OCI-LY3 (cell line): Measurements from ENCODE around the gene ZNF326.
A peak's percentile ranks its signal among the peaks of the same experiment; 100 is the strongest.

Experiments
- H2AFZ ChIP-seq: fragments of 200-600, 300-600 bp; shearing (Covaris generic); 2 replicates; pipeline ENCODE4 v1.6.0; 2014; ENCODE audit warnings: antibody characterized with exemption, low read depth, low read length
- H3K27ac ChIP-seq: fragments of 200-600, 300-600 bp; sonication (generic); 2 replicates; pipeline ENCODE4 v1.5.1; 2014; ENCODE audit warnings: mild to moderate bottlenecking, low read length, moderate library complexity, mixed read lengths
- H3K27me3 ChIP-seq: fragments of 200-600, 300-600 bp; sonication (generic); 2 replicates; pipeline ENCODE4 v1.6.1; 2014; ENCODE audit warnings: low read depth, low read length, mixed read lengths
- H3K36me3 ChIP-seq: fragments of 200-600, 300-600 bp; sonication (generic); replicated peaks from 2 replicates; pipeline ENCODE3; 2014; ENCODE audit warnings: low read depth, low read length, mixed read lengths
- H3K4me1 ChIP-seq: fragments of 300-600, 200-600 bp; sonication (generic); 2 replicates; pipeline ENCODE4 v1.6.1; 2014; ENCODE audit warnings: low read length, mixed read lengths
- H3K4me2 ChIP-seq: fragments of 200-600, 300-600 bp; sonication (generic); 2 replicates; pipeline ENCODE4 v1.6.1; 2014; ENCODE audit warnings: low read length, mixed read lengths
- H3K4me3 ChIP-seq: fragments of 300-600, 200-600 bp; sonication (generic); 2 replicates; pipeline ENCODE4 v1.5.1; 2014; ENCODE audit warnings: antibody characterized with exemption, mild to moderate bottlenecking, low read length, moderate library complexity
- H3K79me2 ChIP-seq: fragments of 300-600, 200-600 bp; shearing (Covaris generic); 2 replicates; pipeline ENCODE4 v1.6.1; 2014; ENCODE audit warnings: mild to moderate bottlenecking, low read length, mixed read lengths
- H3K9ac ChIP-seq: fragments of 300-600, 200-600 bp; shearing (Covaris generic); 2 replicates; pipeline ENCODE4 v1.6.0; 2014; ENCODE audit warnings: mild to moderate bottlenecking, low read length, moderate library complexity
- H3K9me3 ChIP-seq: fragments of 200-600, 300-600 bp; shearing (Covaris generic); 2 replicates; pipeline ENCODE4 v1.6.1; 2014; ENCODE audit warnings: low read length, mixed read lengths; ENCODE audit not compliant: insufficient read depth
- H4K20me1 ChIP-seq: fragments of 200-600, 300-600 bp; sonication (generic); 2 replicates; pipeline ENCODE4 v1.6.1; 2016; ENCODE audit warnings: low read length, mixed read lengths; ENCODE audit not compliant: insufficient read depth
- EZH2phosphoT487 ChIP-seq: fragments of 200-600 bp; shearing (Covaris generic); IDR thresholded peaks from 2 replicates; pipeline ENCODE4 v1.6.1; 2018; ENCODE audit warnings: antibody characterized with exemption, mixed run types, low read depth
- TF ChIP-seq, protein P1 (sequence below): fragments of 200-600, 300-600 bp; sonication (generic); IDR thresholded peaks from 2 replicates; pipeline ENCODE4 v1.5.1; 2014; ENCODE audit warnings: antibody characterized with exemption, low read length, low read depth

ZNF326 gene

DNA sequence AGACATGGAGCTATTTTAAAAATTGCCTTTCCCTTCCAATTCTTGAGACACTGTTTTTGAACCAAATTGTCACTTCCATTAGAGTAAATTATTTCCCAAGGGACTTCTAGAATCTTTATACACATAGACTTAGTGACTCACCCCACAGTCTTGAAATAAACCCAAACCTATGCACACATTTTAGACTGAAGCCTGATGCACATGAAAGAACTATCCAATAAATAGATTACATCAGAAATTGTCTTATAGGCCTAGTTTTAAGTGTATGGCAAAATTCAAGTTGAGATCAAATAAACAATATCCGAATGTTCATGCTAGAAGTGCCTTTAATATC, 32.2 kb upstream of the ZNF326 start:
- Histone ChIP-seq H3K4me2 (no peak overlapping the region), H3K27ac (no peak overlapping the region), H3K4me1 (peaks cover 15% of the 10 kb centered on the region), H4K20me1 (no peaks in the 10 kb centered on the region), H3K4me3 (no peak overlapping the region), H3K9ac (no peak overlapping the region), H3K36me3 (no peaks in the 10 kb centered on the region), H2AFZ (no peak overlapping the region), H3K79me2 (no peaks in the 10 kb centered on the region), H3K27me3 (no peaks in the 10 kb centered on the region), H3K9me3 (no peaks in the 10 kb centered on the region)
- TF ChIP-seq, protein P1, sequence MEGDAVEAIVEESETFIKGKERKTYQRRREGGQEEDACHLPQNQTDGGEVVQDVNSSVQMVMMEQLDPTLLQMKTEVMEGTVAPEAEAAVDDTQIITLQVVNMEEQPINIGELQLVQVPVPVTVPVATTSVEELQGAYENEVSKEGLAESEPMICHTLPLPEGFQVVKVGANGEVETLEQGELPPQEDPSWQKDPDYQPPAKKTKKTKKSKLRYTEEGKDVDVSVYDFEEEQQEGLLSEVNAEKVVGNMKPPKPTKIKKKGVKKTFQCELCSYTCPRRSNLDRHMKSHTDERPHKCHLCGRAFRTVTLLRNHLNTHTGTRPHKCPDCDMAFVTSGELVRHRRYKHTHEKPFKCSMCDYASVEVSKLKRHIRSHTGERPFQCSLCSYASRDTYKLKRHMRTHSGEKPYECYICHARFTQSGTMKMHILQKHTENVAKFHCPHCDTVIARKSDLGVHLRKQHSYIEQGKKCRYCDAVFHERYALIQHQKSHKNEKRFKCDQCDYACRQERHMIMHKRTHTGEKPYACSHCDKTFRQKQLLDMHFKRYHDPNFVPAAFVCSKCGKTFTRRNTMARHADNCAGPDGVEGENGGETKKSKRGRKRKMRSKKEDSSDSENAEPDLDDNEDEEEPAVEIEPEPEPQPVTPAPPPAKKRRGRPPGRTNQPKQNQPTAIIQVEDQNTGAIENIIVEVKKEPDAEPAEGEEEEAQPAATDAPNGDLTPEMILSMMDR = no peak
- no peak for TF ChIP-seq EZH2phosphoT487

GRCh38 chr1:89965193-89965768, 29.6 kb upstream of the ZNF326 start:
- TF ChIP-seq EZH2phosphoT487 = no peak
- TF ChIP-seq, protein P1 = no peak
- H3K9me3 ChIP-seq = no peaks in the 10 kb centered on the region
- H3K4me3 ChIP-seq = no peak overlapping the region
- H3K4me1 ChIP-seq = peaks cover 15% of the 10 kb centered on the region
- H3K79me2 ChIP-seq = no peaks in the 10 kb centered on the region
- H4K20me1 ChIP-seq = no peaks in the 10 kb centered on the region
- H3K36me3 ChIP-seq = no peaks in the 10 kb centered on the region
- H3K27me3 ChIP-seq = no peaks in the 10 kb centered on the region
- no peak overlapping the region for H2AFZ ChIP-seq
- H3K27ac ChIP-seq = no peak overlapping the region
- no peak overlapping the region for H3K4me2 ChIP-seq
- no peak overlapping the region for H3K9ac ChIP-seq

DNA sequence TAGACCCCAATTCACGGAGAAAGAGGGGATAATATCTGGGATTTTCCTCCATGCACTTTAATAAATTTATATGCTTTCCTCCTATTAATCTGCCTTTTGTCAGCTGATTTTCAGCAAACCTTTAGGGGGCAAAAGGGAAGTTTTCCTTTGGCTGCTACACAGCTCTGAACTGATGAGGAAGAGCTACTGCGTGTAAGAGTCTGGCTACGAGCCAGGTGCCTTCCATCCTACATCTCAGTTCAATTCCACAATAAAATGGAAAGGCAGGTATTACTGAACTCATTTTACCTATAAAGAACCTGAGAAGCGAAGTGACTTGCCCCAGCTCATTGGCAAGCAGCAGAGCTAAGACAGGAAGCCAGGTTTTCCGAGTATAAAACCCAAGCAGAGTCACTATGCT, 28.3 kb upstream of the ZNF326 start:
- TF ChIP-seq EZH2phosphoT487 = no peak
- TF ChIP-seq, protein P1 = no peak
- no peaks in the 10 kb centered on the region for H3K9me3 ChIP-seq
- H3K4me3 ChIP-seq = peak overlapping the region; percentile 55
- peak overlapping the region; percentile 82 for H2AFZ ChIP-seq
- H3K27me3 ChIP-seq = no peaks in the 10 kb centered on the region
- H3K36me3 ChIP-seq = no peaks in the 10 kb centered on the region
- no peak overlapping the region for H3K27ac ChIP-seq
- no peaks in the 10 kb centered on the region for H4K20me1 ChIP-seq
- H3K79me2 ChIP-seq = no peaks in the 10 kb centered on the region
- peak overlapping the region; percentile 79 for H3K4me2 ChIP-seq
- peaks cover 20% of the 10 kb centered on the region for H3K4me1 ChIP-seq
- no peak overlapping the region; the same call in 1 of the 2 replicates for H3K9ac ChIP-seq

DNA sequence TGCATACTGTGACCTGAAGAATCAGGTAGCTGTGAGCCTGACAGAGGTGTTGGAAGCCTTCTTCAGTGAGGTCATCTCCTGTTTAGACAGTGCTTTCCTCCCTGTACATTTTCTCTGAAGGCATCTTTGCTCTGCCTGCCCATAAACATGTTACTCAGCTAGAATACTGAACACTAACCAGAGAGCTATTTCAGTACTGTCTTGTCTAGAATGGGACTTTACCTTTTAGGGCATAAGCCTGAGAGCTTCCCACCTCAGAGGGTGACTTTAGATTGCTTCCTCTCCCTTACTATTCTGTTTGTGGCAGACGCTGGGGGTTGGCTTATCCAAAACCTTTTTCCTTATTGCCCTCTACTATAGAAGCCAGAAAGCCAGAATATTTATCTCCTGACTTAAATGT, 23.3 kb upstream of the ZNF326 start:
- Histone ChIP-seq H3K36me3 (no peaks in the 10 kb centered on the region), H3K9ac (no peak overlapping the region), H3K4me1 (peaks cover 35% of the 10 kb centered on the region), H3K4me3 (no peak overlapping the region), H3K9me3 (no peaks in the 10 kb centered on the region), H3K27me3 (no peaks in the 10 kb centered on the region), H3K27ac (no peak overlapping the region), H2AFZ (no peak overlapping the region), H3K79me2 (no peaks in the 10 kb centered on the region), H3K4me2 (peak overlapping the region; percentile 17; the same call in 1 of the 2 replicates), H4K20me1 (no peaks in the 10 kb centered on the region)
- TF ChIP-seq EZH2phosphoT487 = no peak
- TF ChIP-seq, protein P1 = no peak
